Activated T-cell treated with anti-CD3 and anti-CD28 coated beads, Interleukin-2, amount 50 U/mL, for 24 hours (primary cell): Measurements from ENCODE around the gene CLCN6.
A peak's percentile ranks its signal among the peaks of the same experiment; 100 is the strongest.

ENCODE experiments used
- DNase-seq: peaks from one replicate; pipeline ENCODE4 v3.0.0-alpha.2; 2020
- H3K27ac Mint-ChIP-seq: 2 replicates; pipeline ENCODE4 v1.8.0; 2020; ENCODE audit warnings: mild to moderate bottlenecking, mixed read lengths
- H3K27me3 Mint-ChIP-seq: 2 replicates; pipeline ENCODE4 v1.8.0; 2020; ENCODE audit warnings: mixed read lengths
- H3K36me3 Mint-ChIP-seq: 2 replicates; pipeline ENCODE4 v1.8.0; 2020; ENCODE audit warnings: low read depth, mixed read lengths
- H3K4me1 Mint-ChIP-seq: 2 replicates; pipeline ENCODE4 v1.8.0; 2020; ENCODE audit warnings: low read depth, mixed read lengths
- H3K4me3 Mint-ChIP-seq: 2 replicates; pipeline ENCODE4 v1.8.0; 2020; ENCODE audit warnings: mild to moderate bottlenecking, moderate library complexity, mixed read lengths
- H3K9me3 Mint-ChIP-seq: 2 replicates; pipeline ENCODE4 v1.8.0; 2020; ENCODE audit warnings: mixed read lengths

Gene CLCN6

DNA sequence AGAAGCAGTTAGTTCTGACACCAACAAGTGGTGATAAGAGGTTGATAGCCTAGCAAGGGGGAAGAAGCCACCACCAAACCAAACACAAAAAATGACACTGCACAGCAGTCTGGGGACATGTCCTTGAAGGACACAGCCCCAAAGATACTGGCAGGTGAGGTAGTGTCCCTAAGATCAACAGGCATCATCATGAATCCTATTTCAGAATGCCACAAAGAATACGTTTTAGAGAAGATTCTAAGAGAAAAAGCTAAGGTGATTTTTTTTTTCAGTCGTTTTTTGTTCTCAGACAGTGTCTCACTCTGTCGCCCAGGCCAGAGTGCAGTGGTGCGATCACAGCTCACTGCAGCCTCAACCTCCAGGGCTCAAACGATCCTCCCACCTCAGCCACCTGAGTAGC, 19.8 kb upstream of the CLCN6 start:
- H3K4me3 Mint-ChIP-seq: no peak overlapping the region
- H3K27me3 Mint-ChIP-seq: no peaks in the 10 kb centered on the region
- no peak overlapping the region for H3K27ac Mint-ChIP-seq
- H3K4me1 Mint-ChIP-seq: peaks cover 6% of the 10 kb centered on the region
- DNase-seq: no peak
- H3K36me3 Mint-ChIP-seq: peaks cover 7% of the 10 kb centered on the region
- no peaks in the 10 kb centered on the region for H3K9me3 Mint-ChIP-seq

- H3K36me3 Mint-ChIP-seq: peaks cover 18% of the 10 kb centered on the region
- no peaks in the 10 kb centered on the region for H3K9me3 Mint-ChIP-seq
- no peak overlapping the region for H3K4me3 Mint-ChIP-seq
- peaks cover 6% of the 10 kb centered on the region for H3K4me1 Mint-ChIP-seq
- H3K27me3 Mint-ChIP-seq: no peaks in the 10 kb centered on the region
- H3K27ac Mint-ChIP-seq: no peak overlapping the region
- no peak for DNase-seq
These were observed 18.7 kb upstream of the CLCN6 start for GRCh38 chr1:11787251-11787803.

DNA sequence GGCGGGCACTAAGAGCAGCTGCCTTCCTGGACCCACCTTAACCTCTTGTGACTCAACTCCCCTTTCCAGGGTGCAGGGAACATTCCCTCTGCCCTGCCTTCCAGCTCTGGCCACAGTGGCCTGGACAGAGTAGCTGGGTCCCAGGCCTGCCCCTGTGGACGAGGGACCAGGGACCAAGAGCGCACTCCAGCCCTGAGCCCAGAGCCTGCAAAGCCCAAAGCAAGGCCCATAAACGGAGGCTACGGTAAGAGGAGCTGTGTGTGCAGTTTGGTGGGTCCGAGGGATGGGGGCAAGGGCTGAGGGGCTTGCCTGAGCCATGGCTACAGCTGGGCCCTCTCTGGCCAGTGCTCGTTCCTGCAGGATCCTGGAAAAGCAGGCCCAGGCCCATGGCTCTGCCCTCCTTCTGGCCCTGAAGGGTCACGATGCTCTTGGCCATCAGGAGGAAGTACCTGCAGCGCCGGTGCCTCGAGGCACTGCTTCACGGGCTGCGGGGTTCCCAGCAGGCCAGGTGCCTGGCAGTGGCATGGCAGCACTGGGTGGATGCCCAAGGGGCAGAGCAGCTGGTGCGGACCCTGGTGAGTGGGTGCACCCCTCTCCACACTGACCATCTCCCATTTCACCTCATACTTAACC, 18.1 kb upstream of the CLCN6 start:
- no peak overlapping the region for H3K4me3 Mint-ChIP-seq
- H3K27ac Mint-ChIP-seq: no peak overlapping the region
- H3K4me1 Mint-ChIP-seq: peaks cover 6% of the 10 kb centered on the region
- H3K36me3 Mint-ChIP-seq: peaks cover 22% of the 10 kb centered on the region
- no peak for DNase-seq
- H3K27me3 Mint-ChIP-seq: no peaks in the 10 kb centered on the region
- no peaks in the 10 kb centered on the region for H3K9me3 Mint-ChIP-seq

- peaks cover 6% of the 10 kb centered on the region for H3K4me1 Mint-ChIP-seq
- H3K27ac Mint-ChIP-seq: no peak overlapping the region
- no peak for DNase-seq
- no peak overlapping the region for H3K4me3 Mint-ChIP-seq
- no peaks in the 10 kb centered on the region for H3K9me3 Mint-ChIP-seq
- H3K36me3 Mint-ChIP-seq: peaks cover 23% of the 10 kb centered on the region
- no peaks in the 10 kb centered on the region for H3K27me3 Mint-ChIP-seq
These were observed 17.4 kb upstream of the CLCN6 start for GRCh38 chr1:11788549-11789053.

- Mint-ChIP-seq H3K9me3 (no peaks in the 10 kb centered on the region), H3K36me3 (peaks cover 30% of the 10 kb centered on the region), H3K4me3 (no peak overlapping the region), H3K27ac (peak overlapping the region; percentile 51), H3K27me3 (no peaks in the 10 kb centered on the region), H3K4me1 (peaks cover 6% of the 10 kb centered on the region)
- no peak for DNase-seq
These were observed 16.6 kb upstream of the CLCN6 start for GRCh38 chr1:11789126-11790067.

DNA sequence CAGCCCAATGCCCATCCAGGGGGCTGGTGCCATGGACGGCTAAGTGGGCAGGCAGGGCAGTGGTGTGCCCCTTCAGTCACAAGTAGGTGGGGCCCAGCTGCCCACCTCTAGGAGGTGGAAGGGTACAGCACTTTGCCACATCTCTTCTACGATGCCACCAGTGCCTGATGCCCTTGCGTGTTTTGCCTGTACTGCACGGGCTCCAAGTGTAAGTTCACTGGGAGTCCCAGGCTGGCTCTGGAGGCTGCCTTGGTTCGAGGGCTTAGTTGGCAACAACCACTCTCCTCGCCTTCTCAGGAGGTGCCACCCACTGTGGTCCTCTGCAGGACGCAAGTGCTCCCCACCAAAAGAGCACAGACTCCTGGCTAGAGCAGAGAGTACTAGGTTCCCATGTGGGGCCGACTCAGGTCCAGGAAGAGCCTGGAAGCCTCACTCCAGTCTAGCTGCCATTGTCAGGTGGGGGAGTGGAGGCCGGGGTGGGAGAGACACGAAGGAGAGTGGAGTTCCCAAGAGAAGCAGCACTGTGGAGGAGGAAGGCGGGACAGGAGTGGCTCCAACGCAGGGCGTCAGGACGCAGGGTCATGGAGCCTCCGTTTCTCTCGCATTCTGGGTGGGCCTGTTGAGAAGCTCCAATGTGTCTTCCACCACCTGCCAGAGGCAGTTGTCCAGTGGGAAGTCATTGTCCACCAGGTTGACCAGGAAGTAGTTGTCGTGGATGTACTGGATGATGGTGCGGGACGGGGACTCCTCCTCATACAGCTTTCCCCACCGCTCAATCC, 15.7 kb upstream of the CLCN6 start:
- Mint-ChIP-seq H3K4me3 (no peak overlapping the region), H3K36me3 (peaks cover 39% of the 10 kb centered on the region), H3K9me3 (no peaks in the 10 kb centered on the region), H3K27ac (peak overlapping the region; percentile 55), H3K4me1 (peaks cover 3% of the 10 kb centered on the region), H3K27me3 (no peaks in the 10 kb centered on the region)
- no peak for DNase-seq

DNA sequence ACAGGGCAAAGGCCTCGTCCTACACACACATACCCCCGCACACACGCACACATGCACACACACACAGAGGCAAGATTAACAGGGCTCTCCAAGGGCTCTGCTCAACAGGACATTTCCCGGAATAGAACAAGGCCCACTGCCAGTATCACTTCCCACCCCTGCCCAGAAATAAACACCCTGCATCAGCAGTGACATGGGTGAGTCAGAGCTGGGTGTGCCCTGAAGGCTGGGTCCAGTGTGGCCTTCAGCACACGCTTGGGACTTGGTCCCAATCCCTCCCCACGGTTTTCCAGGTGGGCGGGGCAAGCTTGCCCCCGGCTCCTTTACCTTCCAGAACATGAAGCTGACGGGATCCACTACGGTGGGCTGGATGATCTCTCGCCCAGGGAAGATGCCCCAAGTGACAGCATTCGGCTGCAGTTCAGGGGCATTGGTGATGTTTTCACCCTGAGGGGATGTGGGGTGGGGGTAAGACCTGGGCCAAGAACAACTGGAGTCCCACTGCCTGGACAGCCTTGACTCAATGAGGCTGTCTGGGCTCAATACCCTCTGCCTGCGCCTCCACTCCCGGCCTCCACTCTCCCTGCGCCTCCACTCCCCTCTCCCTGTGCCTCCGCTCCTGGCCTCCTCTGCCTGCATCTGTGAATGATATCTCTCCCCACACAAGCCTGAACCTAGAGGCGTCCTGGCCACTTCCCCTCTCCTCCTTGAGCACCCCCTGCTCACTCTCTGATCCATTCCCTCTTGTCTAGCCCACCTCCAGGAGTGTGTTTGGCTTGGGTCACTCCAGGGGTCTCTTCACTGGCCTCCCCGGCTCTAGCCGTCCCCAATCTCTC, 14.9 kb upstream of the CLCN6 start:
- no peaks in the 10 kb centered on the region for H3K4me1 Mint-ChIP-seq
- DNase-seq: no peak

DNA sequence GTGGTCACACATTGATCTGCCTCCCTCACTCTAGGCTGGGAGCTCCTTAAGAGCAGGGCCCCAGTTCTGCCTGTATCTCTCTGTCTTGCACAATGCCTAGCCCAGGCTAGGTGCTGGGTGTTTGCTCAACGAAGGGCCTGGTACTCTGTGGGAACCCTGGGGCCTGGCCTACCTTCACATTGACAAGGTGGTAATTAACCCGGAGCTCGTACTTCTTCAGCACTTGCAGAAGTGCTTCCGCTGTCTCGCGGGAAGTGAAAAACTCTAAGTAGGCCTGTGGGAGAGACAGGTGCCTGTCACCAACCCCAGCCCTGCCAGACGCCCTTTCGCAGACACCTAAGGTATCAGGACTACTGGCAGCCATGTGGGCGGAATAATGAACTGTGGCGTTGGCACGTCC, 13.9 kb upstream of the CLCN6 start:
- Mint-ChIP-seq H3K36me3 (peaks cover 54% of the 10 kb centered on the region), H3K27ac (no peak overlapping the region), H3K27me3 (no peaks in the 10 kb centered on the region), H3K9me3 (no peaks in the 10 kb centered on the region), H3K4me3 (no peak overlapping the region), H3K4me1 (no peaks in the 10 kb centered on the region)
- DNase-seq: no peak

More for the DNA sequence above, 14.9 kb upstream of the CLCN6 start:
- Mint-ChIP-seq H3K27me3 (no peaks in the 10 kb centered on the region), H3K36me3 (peaks cover 47% of the 10 kb centered on the region), H3K27ac (peak overlapping the region; percentile 55), H3K4me3 (no peak overlapping the region), H3K9me3 (no peaks in the 10 kb centered on the region)

- no peaks in the 10 kb centered on the region for H3K27me3 Mint-ChIP-seq
- H3K9me3 Mint-ChIP-seq: no peaks in the 10 kb centered on the region
- H3K4me3 Mint-ChIP-seq: no peak overlapping the region
- H3K36me3 Mint-ChIP-seq: peaks cover 64% of the 10 kb centered on the region
- H3K27ac Mint-ChIP-seq: no peak overlapping the region
- DNase-seq: no peak
- no peaks in the 10 kb centered on the region for H3K4me1 Mint-ChIP-seq
These were observed 12.2 kb upstream of the CLCN6 start for GRCh38 chr1:11793819-11794218.

DNA sequence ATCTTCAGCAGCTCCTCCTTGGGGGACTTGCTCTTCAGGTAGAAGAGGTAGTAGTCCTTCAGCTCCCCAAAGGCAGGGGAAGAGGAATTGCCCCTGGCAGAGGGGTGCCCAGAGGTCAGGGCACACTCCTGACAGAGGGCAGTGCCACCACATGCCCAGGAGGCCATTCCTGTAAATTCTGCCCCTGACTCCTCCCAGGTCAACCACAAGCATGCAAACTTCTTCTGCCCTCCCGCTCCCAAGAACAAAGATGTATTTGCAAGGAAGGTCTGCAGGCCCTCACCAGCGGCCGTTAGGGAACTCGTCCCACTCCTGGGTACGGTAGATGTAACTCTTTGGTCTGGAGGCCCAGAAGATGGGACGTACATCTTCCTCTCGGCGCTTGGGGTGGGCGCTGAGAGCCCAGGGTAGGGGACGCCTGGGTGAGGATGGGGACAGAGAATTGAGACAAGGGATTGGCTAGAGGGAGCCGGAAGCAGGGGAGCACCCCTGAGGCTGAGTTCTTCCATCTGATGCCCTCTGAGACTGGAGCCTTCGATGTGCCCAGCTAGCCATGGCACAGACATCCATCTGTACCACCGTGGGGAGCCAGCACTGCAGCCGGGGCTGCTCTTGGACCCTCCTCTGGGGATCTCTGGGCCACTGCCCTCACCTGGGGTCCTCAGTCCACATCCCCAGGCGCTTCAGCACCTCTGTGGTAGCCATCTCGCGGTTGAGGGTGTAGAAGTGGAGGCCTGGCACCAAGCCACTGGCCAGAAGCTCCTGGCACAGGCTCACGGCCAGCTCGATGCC, 11.3 kb upstream of the CLCN6 start:
- DNase-seq: no peak
- H3K4me1 Mint-ChIP-seq: no peaks in the 10 kb centered on the region
- no peaks in the 10 kb centered on the region for H3K9me3 Mint-ChIP-seq
- no peaks in the 10 kb centered on the region for H3K27me3 Mint-ChIP-seq
- peaks cover 71% of the 10 kb centered on the region for H3K36me3 Mint-ChIP-seq
- H3K27ac Mint-ChIP-seq: no peak overlapping the region
- H3K4me3 Mint-ChIP-seq: no peak overlapping the region

- Mint-ChIP-seq H3K27ac (no peak overlapping the region), H3K27me3 (no peaks in the 10 kb centered on the region), H3K9me3 (no peaks in the 10 kb centered on the region), H3K4me3 (no peak overlapping the region), H3K4me1 (no peaks in the 10 kb centered on the region), H3K36me3 (peaks cover 78% of the 10 kb centered on the region)
- DNase-seq: no peak
These were observed 10.6 kb upstream of the CLCN6 start for GRCh38 chr1:11795238-11795890.

DNA sequence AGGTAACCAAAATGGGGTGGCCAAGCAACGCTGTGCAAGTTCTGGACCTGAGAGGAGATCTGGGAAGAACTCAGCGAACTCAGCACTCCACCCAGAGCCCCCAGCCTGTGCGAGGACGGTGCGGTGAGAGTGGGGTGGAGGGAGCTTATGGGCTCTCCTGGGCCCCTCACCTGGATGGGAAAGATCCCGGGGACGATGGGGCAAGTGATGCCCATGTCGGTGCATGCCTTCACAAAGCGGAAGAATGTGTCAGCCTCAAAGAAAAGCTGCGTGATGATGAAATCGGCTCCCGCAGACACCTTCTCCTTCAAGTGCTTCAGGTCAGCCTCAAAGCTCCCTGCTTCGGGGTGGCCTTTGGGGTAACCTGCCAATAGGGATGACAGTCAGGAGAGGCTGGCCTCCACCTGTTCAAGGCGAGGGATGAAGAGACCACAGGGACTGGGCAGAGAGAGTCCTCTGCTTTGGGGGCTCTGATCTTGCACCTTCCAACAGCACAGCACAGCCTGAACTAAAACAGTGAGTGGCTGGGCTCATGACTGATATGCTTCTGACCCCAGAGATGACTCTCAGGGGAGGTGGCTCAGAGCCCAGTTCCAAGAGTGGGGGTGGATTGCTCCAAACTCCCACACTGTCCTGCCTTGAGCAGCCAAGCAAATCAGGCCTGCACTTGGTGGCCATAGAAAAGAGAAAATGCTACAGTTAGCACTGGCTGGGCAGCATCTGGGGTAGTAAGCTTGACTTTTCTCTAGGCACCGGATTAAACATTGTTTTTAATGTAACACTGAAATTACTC, 9.8 kb upstream of the CLCN6 start:
- DNase-seq: no peak
- Mint-ChIP-seq H3K36me3 (peaks cover 80% of the 10 kb centered on the region), H3K9me3 (no peaks in the 10 kb centered on the region), H3K27ac (peak overlapping the region; percentile 38), H3K27me3 (no peaks in the 10 kb centered on the region), H3K4me3 (no peak overlapping the region), H3K4me1 (no peaks in the 10 kb centered on the region)
